Measurements from ENCODE around the gene SNRPE.

DNA sequence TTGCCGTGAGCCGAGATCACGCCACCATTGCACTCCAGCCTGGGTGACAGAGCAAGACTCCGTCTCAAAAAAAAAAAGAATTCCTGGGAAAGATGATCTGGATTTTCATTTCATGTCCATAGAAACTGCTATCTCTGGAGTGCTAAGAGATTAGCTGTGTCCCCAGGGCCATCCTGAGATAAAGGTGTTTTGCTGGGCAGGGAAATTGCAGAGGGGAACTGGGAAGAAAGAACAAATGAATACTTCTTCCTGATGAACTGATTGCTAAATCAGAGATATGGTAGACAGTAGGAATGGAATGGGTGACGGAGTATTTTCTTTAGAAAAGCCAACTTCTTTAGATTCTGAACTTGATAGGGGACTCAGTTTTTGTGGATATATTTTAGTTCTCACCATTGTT, 19.2 kb downstream of the SNRPE start:
- TF ChIP-seq, protein P1, sequence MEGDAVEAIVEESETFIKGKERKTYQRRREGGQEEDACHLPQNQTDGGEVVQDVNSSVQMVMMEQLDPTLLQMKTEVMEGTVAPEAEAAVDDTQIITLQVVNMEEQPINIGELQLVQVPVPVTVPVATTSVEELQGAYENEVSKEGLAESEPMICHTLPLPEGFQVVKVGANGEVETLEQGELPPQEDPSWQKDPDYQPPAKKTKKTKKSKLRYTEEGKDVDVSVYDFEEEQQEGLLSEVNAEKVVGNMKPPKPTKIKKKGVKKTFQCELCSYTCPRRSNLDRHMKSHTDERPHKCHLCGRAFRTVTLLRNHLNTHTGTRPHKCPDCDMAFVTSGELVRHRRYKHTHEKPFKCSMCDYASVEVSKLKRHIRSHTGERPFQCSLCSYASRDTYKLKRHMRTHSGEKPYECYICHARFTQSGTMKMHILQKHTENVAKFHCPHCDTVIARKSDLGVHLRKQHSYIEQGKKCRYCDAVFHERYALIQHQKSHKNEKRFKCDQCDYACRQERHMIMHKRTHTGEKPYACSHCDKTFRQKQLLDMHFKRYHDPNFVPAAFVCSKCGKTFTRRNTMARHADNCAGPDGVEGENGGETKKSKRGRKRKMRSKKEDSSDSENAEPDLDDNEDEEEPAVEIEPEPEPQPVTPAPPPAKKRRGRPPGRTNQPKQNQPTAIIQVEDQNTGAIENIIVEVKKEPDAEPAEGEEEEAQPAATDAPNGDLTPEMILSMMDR (conservative IDR thresholded peaks at IDR 0.05; ENCODE audit: low read depth in 2 of 2) = no peak
- TF ChIP-seq ZNF114 (CRISPR knock-in tag; IDR thresholded peaks at IDR 0.05) = no peak
- TF ChIP-seq, protein P2, sequence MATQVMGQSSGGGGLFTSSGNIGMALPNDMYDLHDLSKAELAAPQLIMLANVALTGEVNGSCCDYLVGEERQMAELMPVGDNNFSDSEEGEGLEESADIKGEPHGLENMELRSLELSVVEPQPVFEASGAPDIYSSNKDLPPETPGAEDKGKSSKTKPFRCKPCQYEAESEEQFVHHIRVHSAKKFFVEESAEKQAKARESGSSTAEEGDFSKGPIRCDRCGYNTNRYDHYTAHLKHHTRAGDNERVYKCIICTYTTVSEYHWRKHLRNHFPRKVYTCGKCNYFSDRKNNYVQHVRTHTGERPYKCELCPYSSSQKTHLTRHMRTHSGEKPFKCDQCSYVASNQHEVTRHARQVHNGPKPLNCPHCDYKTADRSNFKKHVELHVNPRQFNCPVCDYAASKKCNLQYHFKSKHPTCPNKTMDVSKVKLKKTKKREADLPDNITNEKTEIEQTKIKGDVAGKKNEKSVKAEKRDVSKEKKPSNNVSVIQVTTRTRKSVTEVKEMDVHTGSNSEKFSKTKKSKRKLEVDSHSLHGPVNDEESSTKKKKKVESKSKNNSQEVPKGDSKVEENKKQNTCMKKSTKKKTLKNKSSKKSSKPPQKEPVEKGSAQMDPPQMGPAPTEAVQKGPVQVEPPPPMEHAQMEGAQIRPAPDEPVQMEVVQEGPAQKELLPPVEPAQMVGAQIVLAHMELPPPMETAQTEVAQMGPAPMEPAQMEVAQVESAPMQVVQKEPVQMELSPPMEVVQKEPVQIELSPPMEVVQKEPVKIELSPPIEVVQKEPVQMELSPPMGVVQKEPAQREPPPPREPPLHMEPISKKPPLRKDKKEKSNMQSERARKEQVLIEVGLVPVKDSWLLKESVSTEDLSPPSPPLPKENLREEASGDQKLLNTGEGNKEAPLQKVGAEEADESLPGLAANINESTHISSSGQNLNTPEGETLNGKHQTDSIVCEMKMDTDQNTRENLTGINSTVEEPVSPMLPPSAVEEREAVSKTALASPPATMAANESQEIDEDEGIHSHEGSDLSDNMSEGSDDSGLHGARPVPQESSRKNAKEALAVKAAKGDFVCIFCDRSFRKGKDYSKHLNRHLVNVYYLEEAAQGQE (IDR thresholded peaks at IDR 0.05; ENCODE audit: unreplicated experiment) = no peak
- TF ChIP-seq CREB1 (CRISPR knock-in tag; IDR thresholded peaks at IDR 0.05; ENCODE audit: low read depth) = no peak
- no peak for TF ChIP-seq EZH2 (IDR thresholded peaks at IDR 0.05; ENCODE audit: low read depth, unreplicated experiment)
- TF ChIP-seq EZH2phosphoT487 (IDR thresholded peaks at IDR 0.05; ENCODE audit: unreplicated experiment) = no peak
- no peak for TF ChIP-seq POLR2AphosphoS5 (IDR thresholded peaks at IDR 0.05; ENCODE audit: low read depth)
- no peak for TF ChIP-seq STAT1 (IDR thresholded peaks at IDR 0.05; ENCODE audit: unreplicated experiment)
- TF ChIP-seq, protein P3, sequence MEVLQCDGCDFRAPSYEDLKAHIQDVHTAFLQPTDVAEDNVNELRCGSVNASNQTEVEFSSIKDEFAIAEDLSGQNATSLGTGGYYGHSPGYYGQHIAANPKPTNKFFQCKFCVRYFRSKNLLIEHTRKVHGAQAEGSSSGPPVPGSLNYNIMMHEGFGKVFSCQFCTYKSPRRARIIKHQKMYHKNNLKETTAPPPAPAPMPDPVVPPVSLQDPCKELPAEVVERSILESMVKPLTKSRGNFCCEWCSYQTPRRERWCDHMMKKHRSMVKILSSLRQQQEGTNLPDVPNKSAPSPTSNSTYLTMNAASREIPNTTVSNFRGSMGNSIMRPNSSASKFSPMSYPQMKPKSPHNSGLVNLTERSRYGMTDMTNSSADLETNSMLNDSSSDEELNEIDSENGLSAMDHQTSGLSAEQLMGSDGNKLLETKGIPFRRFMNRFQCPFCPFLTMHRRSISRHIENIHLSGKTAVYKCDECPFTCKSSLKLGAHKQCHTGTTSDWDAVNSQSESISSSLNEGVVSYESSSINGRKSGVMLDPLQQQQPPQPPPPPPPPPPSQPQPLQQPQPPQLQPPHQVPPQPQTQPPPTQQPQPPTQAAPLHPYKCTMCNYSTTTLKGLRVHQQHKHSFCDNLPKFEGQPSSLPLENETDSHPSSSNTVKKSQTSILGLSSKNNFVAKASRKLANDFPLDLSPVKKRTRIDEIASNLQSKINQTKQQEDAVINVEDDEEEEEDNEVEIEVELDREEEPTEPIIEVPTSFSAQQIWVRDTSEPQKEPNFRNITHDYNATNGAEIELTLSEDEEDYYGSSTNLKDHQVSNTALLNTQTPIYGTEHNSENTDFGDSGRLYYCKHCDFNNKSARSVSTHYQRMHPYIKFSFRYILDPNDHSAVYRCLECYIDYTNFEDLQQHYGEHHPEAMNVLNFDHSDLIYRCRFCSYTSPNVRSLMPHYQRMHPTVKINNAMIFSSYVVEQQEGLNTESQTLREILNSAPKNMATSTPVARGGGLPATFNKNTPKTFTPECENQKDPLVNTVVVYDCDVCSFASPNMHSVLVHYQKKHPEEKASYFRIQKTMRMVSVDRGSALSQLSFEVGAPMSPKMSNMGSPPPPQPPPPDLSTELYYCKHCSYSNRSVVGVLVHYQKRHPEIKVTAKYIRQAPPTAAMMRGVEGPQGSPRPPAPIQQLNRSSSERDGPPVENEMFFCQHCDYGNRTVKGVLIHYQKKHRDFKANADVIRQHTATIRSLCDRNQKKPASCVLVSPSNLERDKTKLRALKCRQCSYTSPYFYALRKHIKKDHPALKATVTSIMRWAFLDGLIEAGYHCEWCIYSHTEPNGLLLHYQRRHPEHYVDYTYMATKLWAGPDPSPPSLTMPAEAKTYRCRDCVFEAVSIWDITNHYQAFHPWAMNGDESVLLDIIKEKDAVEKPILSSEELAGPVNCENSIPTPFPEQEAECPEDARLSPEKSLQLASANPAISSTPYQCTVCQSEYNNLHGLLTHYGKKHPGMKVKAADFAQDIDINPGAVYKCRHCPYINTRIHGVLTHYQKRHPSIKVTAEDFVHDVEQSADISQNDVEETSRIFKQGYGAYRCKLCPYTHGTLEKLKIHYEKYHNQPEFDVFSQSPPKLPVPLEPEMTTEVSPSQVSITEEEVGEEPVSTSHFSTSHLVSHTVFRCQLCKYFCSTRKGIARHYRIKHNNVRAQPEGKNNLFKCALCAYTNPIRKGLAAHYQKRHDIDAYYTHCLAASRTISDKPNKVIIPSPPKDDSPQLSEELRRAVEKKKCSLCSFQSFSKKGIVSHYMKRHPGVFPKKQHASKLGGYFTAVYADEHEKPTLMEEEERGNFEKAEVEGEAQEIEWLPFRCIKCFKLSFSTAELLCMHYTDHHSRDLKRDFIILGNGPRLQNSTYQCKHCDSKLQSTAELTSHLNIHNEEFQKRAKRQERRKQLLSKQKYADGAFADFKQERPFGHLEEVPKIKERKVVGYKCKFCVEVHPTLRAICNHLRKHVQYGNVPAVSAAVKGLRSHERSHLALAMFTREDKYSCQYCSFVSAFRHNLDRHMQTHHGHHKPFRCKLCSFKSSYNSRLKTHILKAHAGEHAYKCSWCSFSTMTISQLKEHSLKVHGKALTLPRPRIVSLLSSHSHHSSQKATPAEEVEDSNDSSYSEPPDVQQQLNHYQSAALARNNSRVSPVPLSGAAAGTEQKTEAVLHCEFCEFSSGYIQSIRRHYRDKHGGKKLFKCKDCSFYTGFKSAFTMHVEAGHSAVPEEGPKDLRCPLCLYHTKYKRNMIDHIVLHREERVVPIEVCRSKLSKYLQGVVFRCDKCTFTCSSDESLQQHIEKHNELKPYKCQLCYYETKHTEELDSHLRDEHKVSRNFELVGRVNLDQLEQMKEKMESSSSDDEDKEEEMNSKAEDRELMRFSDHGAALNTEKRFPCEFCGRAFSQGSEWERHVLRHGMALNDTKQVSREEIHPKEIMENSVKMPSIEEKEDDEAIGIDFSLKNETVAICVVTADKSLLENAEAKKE (CRISPR knock-in tag; IDR thresholded peaks at IDR 0.05) = no peak
- no peak for TF ChIP-seq JUNB (IDR thresholded peaks at IDR 0.05; ENCODE audit: unreplicated experiment)
- TF ChIP-seq ZNF331 (CRISPR knock-in tag; IDR thresholded peaks at IDR 0.05; ENCODE audit: low read depth) = no peak
- TF ChIP-seq, protein P4, sequence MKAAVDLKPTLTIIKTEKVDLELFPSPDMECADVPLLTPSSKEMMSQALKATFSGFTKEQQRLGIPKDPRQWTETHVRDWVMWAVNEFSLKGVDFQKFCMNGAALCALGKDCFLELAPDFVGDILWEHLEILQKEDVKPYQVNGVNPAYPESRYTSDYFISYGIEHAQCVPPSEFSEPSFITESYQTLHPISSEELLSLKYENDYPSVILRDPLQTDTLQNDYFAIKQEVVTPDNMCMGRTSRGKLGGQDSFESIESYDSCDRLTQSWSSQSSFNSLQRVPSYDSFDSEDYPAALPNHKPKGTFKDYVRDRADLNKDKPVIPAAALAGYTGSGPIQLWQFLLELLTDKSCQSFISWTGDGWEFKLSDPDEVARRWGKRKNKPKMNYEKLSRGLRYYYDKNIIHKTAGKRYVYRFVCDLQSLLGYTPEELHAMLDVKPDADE (IDR thresholded peaks at IDR 0.05) = no peak
- no peak for TF ChIP-seq NANOG (IDR thresholded peaks at IDR 0.05; ENCODE audit: borderline replicate concordance)
